Neuronal stem cell (in vitro differentiated cells): Measurements from ENCODE around the gene KRTAP10-7.
"Not testable (repeated sequence)": the region's sequence is repeated elsewhere in the genome, so short reads cannot be mapped to it uniquely, and the experiment has no call there.

Experiments
- DNase-seq: peaks from one replicate; pipeline ENCODE4 v3.0.0-alpha.2; 2013; ENCODE audit warnings: low spot score
- H2AFZ ChIP-seq: one replicate; pipeline ENCODE4 v1.6.1; 2013; ENCODE audit warnings: mild to moderate bottlenecking, low read length, inconsistent platforms
- H2AK5ac ChIP-seq: 2 replicates; pipeline ENCODE4 v1.6.1; 2013; ENCODE audit warnings: low read depth, mild to moderate bottlenecking, inconsistent platforms, low read length, moderate library complexity, mixed read lengths
- H2BK120ac ChIP-seq: 2 replicates; pipeline ENCODE4 v1.6.1; 2013; ENCODE audit warnings: low read depth, mild to moderate bottlenecking, inconsistent platforms, low read length, moderate library complexity, mixed read lengths
- H2BK12ac ChIP-seq: one replicate; pipeline ENCODE4 v1.6.1; 2013; ENCODE audit warnings: low read length, inconsistent platforms
- H2BK15ac ChIP-seq: 2 replicates; pipeline ENCODE4 v1.6.1; 2013; ENCODE audit warnings: mild to moderate bottlenecking, low read length, inconsistent platforms, mixed read lengths
- H2BK5ac ChIP-seq: one replicate; pipeline ENCODE4 v1.6.1; 2013; ENCODE audit warnings: inconsistent platforms, mild to moderate bottlenecking, low read length, moderate library complexity
- H3K14ac ChIP-seq: one replicate; pipeline ENCODE4 v1.6.1; 2013; ENCODE audit warnings: low read length, inconsistent platforms
- H3K18ac ChIP-seq: 2 replicates; pipeline ENCODE4 v1.6.1; 2013; ENCODE audit warnings: low read length, inconsistent platforms
- H3K23ac ChIP-seq: 2 replicates; pipeline ENCODE4 v1.6.1; 2013; ENCODE audit warnings: low read depth, mild to moderate bottlenecking, mixed read lengths, low read length, inconsistent platforms; ENCODE audit not compliant: poor library complexity
- H3K27ac ChIP-seq: replicated peaks from 3 replicates; pipeline ENCODE4 v1.5.1; 2013; ENCODE audit warnings: low read length, inconsistent platforms
- H3K27me3 ChIP-seq, 3 experiments: 2 replicates each; pipeline ENCODE4 v1.6.1; 2013; ENCODE audit warnings: low read length in 3 of 3, mild to moderate bottlenecking in 2 of 3, inconsistent platforms in 1 of 3, low read depth in 1 of 3, mixed read lengths in 1 of 3, moderate library complexity in 1 of 3; ENCODE audit not compliant: control insufficient read depth in 3 of 3, insufficient read depth in 3 of 3
- H3K36me3 ChIP-seq, 2 donors: replicated peaks in 1 of 2; 2 replicates each; pipeline ENCODE4 v1.6.1; 2013; ENCODE audit warnings: low read length in 2 of 2; ENCODE audit not compliant: control insufficient read depth in 2 of 2, insufficient read depth in 2 of 2
- H3K4ac ChIP-seq: 2 replicates; pipeline ENCODE4 v1.6.1; 2013; ENCODE audit warnings: inconsistent platforms, mild to moderate bottlenecking, low read length, moderate library complexity
- H3K4me1 ChIP-seq, 2 donors: 1 replicate in 1 of 2; 2 replicates in 1 of 2; pipeline ENCODE4 v1.6.1; 2013; ENCODE audit warnings: low read length in 2 of 2, low read depth in 1 of 2; ENCODE audit not compliant: control insufficient read depth in 2 of 2, insufficient read depth in 1 of 2
- H3K4me2 ChIP-seq: one replicate; pipeline ENCODE4 v1.6.1; 2013; ENCODE audit warnings: mild to moderate bottlenecking, low read length, inconsistent platforms; ENCODE audit not compliant: insufficient read depth, poor library complexity, severe bottlenecking
- H3K4me3 ChIP-seq, 2 donors: 2 replicates each; pipeline ENCODE4 v1.5.1; 2013; ENCODE audit warnings: low read length in 2 of 2, mild to moderate bottlenecking in 2 of 2, inconsistent platforms in 1 of 2, moderate library complexity in 1 of 2
- H3K79me1 ChIP-seq: one replicate; pipeline ENCODE4 v1.6.1; 2013; ENCODE audit warnings: low read depth, mild to moderate bottlenecking, inconsistent platforms, low read length, moderate library complexity
- H3K9ac ChIP-seq: one replicate; pipeline ENCODE4 v1.6.1; 2013; ENCODE audit warnings: mild to moderate bottlenecking, low read depth, low read length, inconsistent platforms; ENCODE audit not compliant: poor library complexity
- H3K9me3 ChIP-seq, 2 donors: replicated peaks in 1 of 2; 2 replicates each; pipeline versions ENCODE3 to v1.6.1; 2013; ENCODE audit warnings: low read length in 2 of 2, mild to moderate bottlenecking in 2 of 2, inconsistent platforms in 1 of 2, low read depth in 1 of 2, mixed read lengths in 1 of 2, moderate library complexity in 1 of 2; ENCODE audit not compliant: control insufficient read depth in 2 of 2, insufficient read depth in 1 of 2
- H4K8ac ChIP-seq: one replicate; pipeline ENCODE4 v1.6.1; 2013; ENCODE audit warnings: low read depth, mild to moderate bottlenecking, inconsistent platforms, low read length, moderate library complexity
- H4K91ac ChIP-seq: one replicate; pipeline ENCODE4 v1.6.1; 2013; ENCODE audit warnings: low read length, low read depth, mild to moderate bottlenecking, inconsistent platforms; ENCODE audit not compliant: poor library complexity
- WGBS, 2 donors: extraction: QIAGEN DNeasy Blood & Tissue Kit; methylation state at CpG; one replicate each; pipeline ENCODE4 v1.1.7; 2013; ENCODE audit warnings: missing lambda C conversion rate in 2 of 2, mixed read lengths in 1 of 2; ENCODE audit not compliant: insufficient read length in 2 of 2, insufficient replicate concordance in 1 of 2; ENCODE audit errors: extremely low coverage in 2 of 2; 5-methylcytosine and 5-hydroxymethylcytosine counted together

KRTAP10-7 gene

GRCh38 chr21:44625756-44626155 lies 25.4 kb downstream of the KRTAP10-7 start:
- WGBS, 2 donors: no CpG with 5 or more reads among the region's 7 CpGs
- no peak overlapping the region for H3K9ac ChIP-seq
- no peaks in the 10 kb centered on the region for H3K79me1 ChIP-seq

GRCh38 chr21:44626262-44626661 lies 25.9 kb downstream of the KRTAP10-7 start:
- Histone ChIP-seq H2AK5ac (no peak overlapping the region), H3K36me3 (no peaks in the 10 kb centered on the region), H2BK12ac (no peak overlapping the region), H3K23ac (no peak overlapping the region), H4K8ac (no peak overlapping the region), H3K4me1 (no peaks in the 10 kb centered on the region), H3K9me3 (peaks cover 4 to 8% of the 10 kb centered on the region in 2 donors), H3K4ac (no peak overlapping the region), H2BK5ac (no peak overlapping the region), H3K14ac (no peak overlapping the region), H3K79me1 (no peaks in the 10 kb centered on the region), H3K4me2 (no peak overlapping the region), H2BK15ac (no peak overlapping the region), H3K27me3 (no peaks in the 10 kb centered on the region), H2AFZ (no peak overlapping the region), H3K4me3 (no peak overlapping the region), H4K91ac (no peak overlapping the region), H3K9ac (no peak overlapping the region), H3K27ac (no peak overlapping the region), H3K18ac (peak overlapping the region; percentile 50), H2BK120ac (no peak overlapping the region)
- DNase-seq: no peak
- no CpG with 5 or more reads among the region's 10 CpGs for WGBS, 2 donors

More at GRCh38 chr21:44625756-44626155, 25.4 kb downstream of the KRTAP10-7 start:
- DNase-seq: no peak
- no peak overlapping the region for H3K14ac ChIP-seq
- no peak overlapping the region for H3K4me2 ChIP-seq
- H2BK5ac ChIP-seq: no peak overlapping the region
- H2AFZ ChIP-seq: no peak overlapping the region
- H2AK5ac ChIP-seq: no peak overlapping the region
- H2BK15ac ChIP-seq: no peak overlapping the region
- no peak overlapping the region for H2BK12ac ChIP-seq
- no peak overlapping the region for H2BK120ac ChIP-seq
- no peak overlapping the region for H3K23ac ChIP-seq
- H4K8ac ChIP-seq: no peak overlapping the region
- H4K91ac ChIP-seq: no peak overlapping the region
- H3K9me3 ChIP-seq: peaks cover 4 to 8% of the 10 kb centered on the region in 2 donors
- H3K4me1 ChIP-seq: no peaks in the 10 kb centered on the region
- no peak overlapping the region for H3K4me3 ChIP-seq
- no peaks in the 10 kb centered on the region for H3K27me3 ChIP-seq
- H3K4ac ChIP-seq: no peak overlapping the region
- no peaks in the 10 kb centered on the region for H3K36me3 ChIP-seq
- no peak overlapping the region for H3K27ac ChIP-seq
- no peak overlapping the region for H3K18ac ChIP-seq

GRCh38 chr21:44626673-44627143 lies 26.3 kb downstream of the KRTAP10-7 start, which contains the start of gene KRTAP10-9:
TSS of gene KRTAP10-9 (plus strand) at chr21:44627093. CDS start at chr21:44627172, 79 bp downstream.
- no peak within 1 kb of the TSS for H2AK5ac ChIP-seq
- WGBS, 2 donors: no CpG with 5 or more reads among the region's 7 CpGs
- no peak within 1 kb of the TSS for H2BK5ac ChIP-seq
- no peak within 1 kb of the TSS for H4K91ac ChIP-seq
- no peaks in the 10 kb centered on the region for H3K79me1 ChIP-seq
- H3K23ac ChIP-seq: no peak within 1 kb of the TSS
- no peak for DNase-seq
- no peak within 1 kb of the TSS for H2AFZ ChIP-seq
- H3K9me3 ChIP-seq: peaks cover 4 to 8% of the 10 kb centered on the region in 2 donors
- H3K18ac ChIP-seq: peak within 1 kb of the TSS; percentile 67
- H3K4ac ChIP-seq: no peak within 1 kb of the TSS
- H3K27ac ChIP-seq: no peak within 1 kb of the TSS
- no peak within 1 kb of the TSS for H3K9ac ChIP-seq
- H2BK15ac ChIP-seq: no peak within 1 kb of the TSS
- H3K27me3 ChIP-seq: no peaks in the 10 kb centered on the region
- H2BK12ac ChIP-seq: peak within 1 kb of the TSS; percentile 92
- H2BK120ac ChIP-seq: no peak within 1 kb of the TSS
- no peaks in the 10 kb centered on the region for H3K36me3 ChIP-seq
- no peak within 1 kb of the TSS for H3K4me2 ChIP-seq
- H4K8ac ChIP-seq: peak within 1 kb of the TSS; percentile 77
- H3K4me1 ChIP-seq: no peaks in the 10 kb centered on the region
- peak within 1 kb of the TSS; percentile 28 for H3K14ac ChIP-seq
- peak within 1 kb of the TSS in 1 of 2 donors; percentile 28 for H3K4me3 ChIP-seq

- WGBS, 2 donors: no CpG with 5 or more reads among the region's 20 CpGs
- peak overlapping the region; percentile 77 for H4K8ac ChIP-seq
Observed at GRCh38 chr21:44627181-44627822, 26.9 kb downstream of the KRTAP10-7 start.

More at GRCh38 chr21:44627181-44627822, 26.9 kb downstream of the KRTAP10-7 start:
- Histone ChIP-seq H3K18ac (peak overlapping the region; percentile 67), H3K14ac (peak overlapping the region; percentile 4), H3K4me3 (peak overlapping the region in 1 of 2 donors; percentile 28)
- not testable (repeated sequence) for H3K79me1 ChIP-seq, H3K27ac ChIP-seq, H3K23ac ChIP-seq, H3K4ac ChIP-seq, H4K91ac ChIP-seq, H3K4me2 ChIP-seq, H2BK120ac ChIP-seq, H2BK5ac ChIP-seq, H3K4me1 ChIP-seq, H2BK15ac ChIP-seq, H3K27me3 ChIP-seq, H3K9ac ChIP-seq, H2AFZ ChIP-seq, DNase-seq, H2AK5ac ChIP-seq, H3K9me3 ChIP-seq, H2BK12ac ChIP-seq, H3K36me3 ChIP-seq
